SK-N-SH treated with all-trans-retinoic acid at 6 μM for 48 hours (cell line): ENCODE results near the gene C1QTNF9B.
"Not testable (repeated sequence)": the region's sequence is repeated elsewhere in the genome, so short reads cannot be mapped to it uniquely, and the experiment has no call there.

ENCODE experiments used
- ATAC-seq: fragments of 200-7000 bp; cut with Tn5 transposase; 3 replicates; pipeline ENCODE4 v1.9.1; 2020; ENCODE audit warnings: mild to moderate bottlenecking, moderate library complexity
- BACH2 ChIP-seq: fragments of 250-450 bp; sonication (Bioruptor Pico); IDR thresholded peaks from 2 replicates; pipeline ENCODE4 v1.9.0; 2021; ENCODE audit warnings: mild to moderate bottlenecking, borderline replicate concordance
- CREB5 ChIP-seq: fragments of 250-450 bp; sonication (Bioruptor Pico); IDR thresholded peaks from 2 replicates; pipeline ENCODE4 v1.5.1; 2020; ENCODE audit warnings: low read depth, mild to moderate bottlenecking, moderate library complexity
- CSDC2 ChIP-seq: fragments of 250-450 bp; sonication (Bioruptor Pico); IDR thresholded peaks from 2 replicates; pipeline ENCODE4 v1.5.0; 2020; ENCODE audit warnings: mild to moderate bottlenecking, moderate library complexity
- CSRNP3 ChIP-seq: fragments of 250-450 bp; sonication (Bioruptor Pico); IDR thresholded peaks from 2 replicates; pipeline ENCODE4 v1.5.1; 2021; ENCODE audit warnings: mild to moderate bottlenecking, moderate library complexity
- GLIS3 ChIP-seq: fragments of 250-450 bp; sonication (Bioruptor Pico); IDR thresholded peaks from 2 replicates; pipeline ENCODE4 v1.5.0; 2020; ENCODE audit warnings: mild to moderate bottlenecking, moderate library complexity
- OSR1 ChIP-seq: fragments of 250-450 bp; sonication (Bioruptor Pico); IDR thresholded peaks from 2 replicates; pipeline ENCODE4 v1.8.0; 2022; ENCODE audit warnings: moderate library complexity, mild to moderate bottlenecking, inconsistent platforms
- PPARA ChIP-seq: fragments of 250-450 bp; sonication (Bioruptor Pico); IDR thresholded peaks from 2 replicates; pipeline ENCODE4 v1.5.0; 2020; ENCODE audit warnings: mild to moderate bottlenecking, borderline replicate concordance
- RARB ChIP-seq: fragments of 250-450 bp; sonication (Bioruptor Pico); IDR thresholded peaks from 2 replicates; pipeline ENCODE4 v1.8.0; 2021; ENCODE audit warnings: mild to moderate bottlenecking, moderate library complexity
- SNAI2 ChIP-seq: fragments of 250-450 bp; sonication (Bioruptor Pico); IDR thresholded peaks from 2 replicates; pipeline ENCODE4 v1.5.0; 2020; ENCODE audit warnings: mild to moderate bottlenecking, moderate library complexity
- TCF4 ChIP-seq: fragments of 250-450 bp; sonication (Bioruptor Pico); IDR thresholded peaks from 2 replicates; pipeline ENCODE4 v1.8.0; 2021; ENCODE audit warnings: mild to moderate bottlenecking, moderate library complexity, borderline replicate concordance
- TOX ChIP-seq: fragments of 250-450 bp; sonication (Bioruptor Pico); IDR thresholded peaks from 2 replicates; pipeline ENCODE4 v1.8.0; 2021; ENCODE audit warnings: mild to moderate bottlenecking, moderate library complexity, borderline replicate concordance
- ZC3H10 ChIP-seq: fragments of 250-450 bp; sonication (Bioruptor Pico); IDR thresholded peaks from 2 replicates; pipeline ENCODE4 v1.5.1; 2021; ENCODE audit warnings: mild to moderate bottlenecking, moderate library complexity
- ZFP3 ChIP-seq: fragments of 250-450 bp; sonication (Bioruptor Pico); IDR thresholded peaks from 2 replicates; pipeline ENCODE4 v1.5.0; 2020; ENCODE audit warnings: mild to moderate bottlenecking, moderate library complexity
- ZNF565 ChIP-seq: fragments of 450-650 bp; formaldehyde crosslinking; conservative IDR thresholded peaks from 2 replicates; pipeline ENCODE4 v1.5.0; 2020; ENCODE audit warnings: low read depth, mild to moderate bottlenecking, moderate library complexity
- ZNF70 ChIP-seq: fragments of 450-650 bp; formaldehyde crosslinking; IDR thresholded peaks from 2 replicates; pipeline ENCODE4 v1.5.0; 2020; ENCODE audit warnings: mild to moderate bottlenecking, moderate library complexity
- ZNF8 ChIP-seq: fragments of 450-650 bp; formaldehyde crosslinking; IDR thresholded peaks from 2 replicates; pipeline ENCODE4 v1.5.0; 2020; ENCODE audit warnings: mild to moderate bottlenecking, moderate library complexity
- TF ChIP-seq, protein P1 (sequence below): fragments of 250-450 bp; sonication (Bioruptor Pico); IDR thresholded peaks from 2 replicates; pipeline ENCODE4 v1.8.0; 2021; ENCODE audit warnings: low read depth, mild to moderate bottlenecking, moderate library complexity, borderline replicate concordance
- TF ChIP-seq, protein P2 (sequence below): fragments of 250-450 bp; sonication (Bioruptor Pico); IDR thresholded peaks from 2 replicates; pipeline ENCODE4 v1.8.0; 2020; ENCODE audit warnings: mild to moderate bottlenecking, moderate library complexity, borderline replicate concordance
- TF ChIP-seq, protein P3 (sequence below): fragments of 250-450 bp; sonication (Bioruptor Pico); IDR thresholded peaks from 2 replicates; pipeline ENCODE4 v1.5.0; 2020; ENCODE audit warnings: mild to moderate bottlenecking, moderate library complexity

The C1QTNF9B gene

DNA sequence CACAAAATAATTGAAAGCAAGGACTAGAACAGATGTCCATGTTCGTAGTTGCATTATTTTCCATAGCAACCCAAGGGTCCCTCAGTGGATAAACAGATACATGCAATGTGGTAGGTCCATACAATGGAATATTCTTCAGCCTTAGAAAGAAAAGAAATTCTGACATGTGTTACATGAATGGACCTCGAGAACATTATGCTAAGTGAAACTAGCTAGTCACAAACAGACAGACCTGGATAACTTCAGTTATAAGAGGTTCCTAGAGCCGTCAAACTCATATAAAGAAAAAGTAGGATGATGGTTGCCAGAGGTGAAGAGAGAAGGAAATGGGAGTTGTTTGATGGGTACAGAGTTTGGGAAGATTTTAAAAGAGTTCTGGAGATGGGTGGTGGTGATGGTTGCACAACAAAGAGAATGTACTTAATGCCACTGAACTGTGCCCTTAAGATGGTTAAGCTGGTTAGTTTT, at the start of gene C1QTNF9B:
Gene C1QTNF9B (minus strand): TSS at position 51 of the 468 bp plus-strand sequence.
- not testable (repeated sequence) for ATAC-seq

GRCh38 chr13:23946900-23947299, 49.6 kb upstream of the C1QTNF9B start:
- no peak for TF ChIP-seq RARB (CRISPR knock-in tag)
- no peak for TF ChIP-seq OSR1 (CRISPR knock-in tag)
- no peak for TF ChIP-seq SNAI2 (CRISPR knock-in tag)
- TF ChIP-seq, protein P1, sequence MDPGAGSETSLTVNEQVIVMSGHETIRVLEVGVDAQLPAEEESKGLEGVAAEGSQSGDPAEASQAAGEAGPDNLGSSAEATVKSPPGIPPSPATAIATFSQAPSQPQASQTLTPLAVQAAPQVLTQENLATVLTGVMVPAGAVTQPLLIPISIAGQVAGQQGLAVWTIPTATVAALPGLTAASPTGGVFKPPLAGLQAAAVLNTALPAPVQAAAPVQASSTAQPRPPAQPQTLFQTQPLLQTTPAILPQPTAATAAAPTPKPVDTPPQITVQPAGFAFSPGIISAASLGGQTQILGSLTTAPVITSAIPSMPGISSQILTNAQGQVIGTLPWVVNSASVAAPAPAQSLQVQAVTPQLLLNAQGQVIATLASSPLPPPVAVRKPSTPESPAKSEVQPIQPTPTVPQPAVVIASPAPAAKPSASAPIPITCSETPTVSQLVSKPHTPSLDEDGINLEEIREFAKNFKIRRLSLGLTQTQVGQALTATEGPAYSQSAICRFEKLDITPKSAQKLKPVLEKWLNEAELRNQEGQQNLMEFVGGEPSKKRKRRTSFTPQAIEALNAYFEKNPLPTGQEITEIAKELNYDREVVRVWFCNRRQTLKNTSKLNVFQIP (CRISPR knock-in tag) = no peak
- no peak for TF ChIP-seq TCF4 (CRISPR knock-in tag)
- no peak for TF ChIP-seq ZC3H10 (CRISPR knock-in tag)
- TF ChIP-seq, protein P2, sequence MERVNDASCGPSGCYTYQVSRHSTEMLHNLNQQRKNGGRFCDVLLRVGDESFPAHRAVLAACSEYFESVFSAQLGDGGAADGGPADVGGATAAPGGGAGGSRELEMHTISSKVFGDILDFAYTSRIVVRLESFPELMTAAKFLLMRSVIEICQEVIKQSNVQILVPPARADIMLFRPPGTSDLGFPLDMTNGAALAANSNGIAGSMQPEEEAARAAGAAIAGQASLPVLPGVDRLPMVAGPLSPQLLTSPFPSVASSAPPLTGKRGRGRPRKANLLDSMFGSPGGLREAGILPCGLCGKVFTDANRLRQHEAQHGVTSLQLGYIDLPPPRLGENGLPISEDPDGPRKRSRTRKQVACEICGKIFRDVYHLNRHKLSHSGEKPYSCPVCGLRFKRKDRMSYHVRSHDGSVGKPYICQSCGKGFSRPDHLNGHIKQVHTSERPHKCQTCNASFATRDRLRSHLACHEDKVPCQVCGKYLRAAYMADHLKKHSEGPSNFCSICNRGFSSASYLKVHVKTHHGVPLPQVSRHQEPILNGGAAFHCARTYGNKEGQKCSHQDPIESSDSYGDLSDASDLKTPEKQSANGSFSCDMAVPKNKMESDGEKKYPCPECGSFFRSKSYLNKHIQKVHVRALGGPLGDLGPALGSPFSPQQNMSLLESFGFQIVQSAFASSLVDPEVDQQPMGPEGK (CRISPR knock-in tag) = no peak
- TF ChIP-seq BACH2 (CRISPR knock-in tag) = no peak
- no peak for TF ChIP-seq ZNF70 (CRISPR knock-in tag)
- TF ChIP-seq, protein P3, sequence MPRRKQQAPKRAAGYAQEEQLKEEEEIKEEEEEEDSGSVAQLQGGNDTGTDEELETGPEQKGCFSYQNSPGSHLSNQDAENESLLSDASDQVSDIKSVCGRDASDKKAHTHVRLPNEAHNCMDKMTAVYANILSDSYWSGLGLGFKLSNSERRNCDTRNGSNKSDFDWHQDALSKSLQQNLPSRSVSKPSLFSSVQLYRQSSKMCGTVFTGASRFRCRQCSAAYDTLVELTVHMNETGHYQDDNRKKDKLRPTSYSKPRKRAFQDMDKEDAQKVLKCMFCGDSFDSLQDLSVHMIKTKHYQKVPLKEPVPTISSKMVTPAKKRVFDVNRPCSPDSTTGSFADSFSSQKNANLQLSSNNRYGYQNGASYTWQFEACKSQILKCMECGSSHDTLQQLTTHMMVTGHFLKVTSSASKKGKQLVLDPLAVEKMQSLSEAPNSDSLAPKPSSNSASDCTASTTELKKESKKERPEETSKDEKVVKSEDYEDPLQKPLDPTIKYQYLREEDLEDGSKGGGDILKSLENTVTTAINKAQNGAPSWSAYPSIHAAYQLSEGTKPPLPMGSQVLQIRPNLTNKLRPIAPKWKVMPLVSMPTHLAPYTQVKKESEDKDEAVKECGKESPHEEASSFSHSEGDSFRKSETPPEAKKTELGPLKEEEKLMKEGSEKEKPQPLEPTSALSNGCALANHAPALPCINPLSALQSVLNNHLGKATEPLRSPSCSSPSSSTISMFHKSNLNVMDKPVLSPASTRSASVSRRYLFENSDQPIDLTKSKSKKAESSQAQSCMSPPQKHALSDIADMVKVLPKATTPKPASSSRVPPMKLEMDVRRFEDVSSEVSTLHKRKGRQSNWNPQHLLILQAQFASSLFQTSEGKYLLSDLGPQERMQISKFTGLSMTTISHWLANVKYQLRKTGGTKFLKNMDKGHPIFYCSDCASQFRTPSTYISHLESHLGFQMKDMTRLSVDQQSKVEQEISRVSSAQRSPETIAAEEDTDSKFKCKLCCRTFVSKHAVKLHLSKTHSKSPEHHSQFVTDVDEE = no peak
- no peak for TF ChIP-seq CREB5
- no peak for TF ChIP-seq TOX (CRISPR knock-in tag)
- no peak for TF ChIP-seq ZNF565 (CRISPR knock-in tag)
- no peak for TF ChIP-seq GLIS3 (CRISPR knock-in tag)
- TF ChIP-seq CSRNP3 (CRISPR knock-in tag) = no peak
- no peak for ATAC-seq

- ATAC-seq = no peak
- TF ChIP-seq PPARA (no peak), ZC3H10 (CRISPR knock-in tag) (no peak), CREB5 (no peak), BACH2 (CRISPR knock-in tag) (no peak), ZFP3 (CRISPR knock-in tag) (no peak), ZNF565 (CRISPR knock-in tag) (no peak), TCF4 (CRISPR knock-in tag) (no peak), RARB (CRISPR knock-in tag) (no peak), CSDC2 (no peak), ZNF8 (CRISPR knock-in tag) (no peak), ZNF70 (CRISPR knock-in tag) (no peak), CSRNP3 (CRISPR knock-in tag) (no peak), TOX (CRISPR knock-in tag) (no peak)
- TF ChIP-seq, protein P2 (CRISPR knock-in tag) = no peak
- TF ChIP-seq, protein P3 = no peak
Observed at GRCh38 chr13:23946067-23946466, 48.8 kb upstream of the C1QTNF9B start.
